SU-DHL-6 (cell line): ENCODE measurements around the gene DIP2C.

ENCODE experiments used
- H2AFZ ChIP-seq: fragments of 200-600 bp; sonication (generic); 2 replicates; pipeline ENCODE4 v1.6.1; 2014; ENCODE audit warnings: low read depth, mild to moderate bottlenecking, moderate library complexity, mixed read lengths, antibody characterized with exemption, low read length; ENCODE audit not compliant: severe bottlenecking
- H3F3A ChIP-seq: fragments of 200-600 bp; shearing (Covaris generic); 2 replicates; pipeline ENCODE4 v1.6.0; 2016; ENCODE audit warnings: antibody characterized with exemption, mild to moderate bottlenecking; ENCODE audit not compliant: insufficient read depth
- H3K27ac ChIP-seq: fragments of 200-600 bp; sonication (generic); 2 replicates; pipeline ENCODE4 v1.5.1; 2016; ENCODE audit warnings: low read depth, mild to moderate bottlenecking, low read length, moderate library complexity, mixed read lengths
- H3K27me3 ChIP-seq: fragments of 200-600 bp; sonication (generic), shearing (Covaris generic); 2 replicates; pipeline ENCODE4 v1.6.0; 2014; ENCODE audit warnings: mild to moderate bottlenecking, low read length
- H3K36me3 ChIP-seq: fragments of 200-600 bp; sonication (generic); 2 replicates; pipeline ENCODE4 v1.6.1; 2014; ENCODE audit warnings: mild to moderate bottlenecking, low read length, mixed read lengths
- H3K4me2 ChIP-seq: fragments of 300-600, 200-600 bp; shearing (Covaris generic), sonication (generic); 2 replicates; pipeline ENCODE4 v1.6.0; 2014; ENCODE audit warnings: low read length, low read depth, mild to moderate bottlenecking; ENCODE audit not compliant: poor library complexity, severe bottlenecking
- H3K4me3 ChIP-seq: fragments of 200-600 bp; sonication (generic); 2 replicates; pipeline ENCODE4 v1.5.1; 2014; ENCODE audit warnings: antibody characterized with exemption, low read length, mild to moderate bottlenecking, mixed read lengths; ENCODE audit not compliant: insufficient read depth, poor library complexity, severe bottlenecking
- H3K79me2 ChIP-seq: fragments of 200-600 bp; sonication (generic); 2 replicates; pipeline ENCODE4 v1.6.1; 2014; ENCODE audit warnings: mild to moderate bottlenecking, low read length, moderate library complexity; ENCODE audit not compliant: insufficient read depth
- H3K9ac ChIP-seq: fragments of 200-600 bp; sonication (generic); 2 replicates; pipeline ENCODE4 v1.7.0; 2014; ENCODE audit warnings: mild to moderate bottlenecking, low read length
- H3K9me2 ChIP-seq: fragments of 200-600 bp; sonication (generic); replicated peaks from 2 replicates; pipeline ENCODE4 v1.6.1; 2014; ENCODE audit warnings: low read length; ENCODE audit not compliant: insufficient read depth
- H3K9me3 ChIP-seq: fragments of 200-600 bp; sonication (generic); 2 replicates; pipeline ENCODE4 v1.6.1; 2014; ENCODE audit warnings: low read length, mixed read lengths; ENCODE audit not compliant: insufficient read depth
- H4K20me1 ChIP-seq: fragments of 200-600 bp; sonication (generic); 2 replicates; pipeline ENCODE4 v1.6.1; 2014; ENCODE audit warnings: low read depth, mild to moderate bottlenecking, antibody characterized with exemption, low read length, moderate library complexity, mixed read lengths
- CTCF ChIP-seq: fragments of 200-600 bp; sonication (generic); IDR thresholded peaks from one replicate; pipeline ENCODE4 v1.5.1; 2017; ENCODE audit warnings: antibody characterized with exemption, mild to moderate bottlenecking, low read length, moderate library complexity; ENCODE audit not compliant: insufficient read depth, poor library complexity, severe bottlenecking
- EZH2phosphoT487 ChIP-seq: fragments of 200-600 bp; sonication (generic), shearing (Covaris generic); conservative IDR thresholded peaks from 2 replicates; pipeline ENCODE4 v1.6.1; 2018; ENCODE audit warnings: mild to moderate bottlenecking, antibody characterized with exemption, low read length, moderate library complexity, mixed read lengths

The DIP2C gene

GRCh38 chr10:343231-344220, 345.9 kb downstream of the DIP2C start:
- H3K9ac ChIP-seq, result no peak overlapping the region
- H3K27ac ChIP-seq, result no peak overlapping the region
- no peaks in the 10 kb centered on the region for H3K9me3 ChIP-seq
- no peaks in the 10 kb centered on the region for H3K27me3 ChIP-seq
- H3K9me2 ChIP-seq, result no peaks in the 10 kb centered on the region
- H3F3A ChIP-seq, result no peaks in the 10 kb centered on the region
- no peaks in the 10 kb centered on the region for H3K79me2 ChIP-seq
- no peak overlapping the region for H2AFZ ChIP-seq
- H3K4me2 ChIP-seq, result no peak overlapping the region
- H3K4me3 ChIP-seq, result no peak overlapping the region
- H3K36me3 ChIP-seq, result no peaks in the 10 kb centered on the region; the same call in 1 of the 2 replicates
- H4K20me1 ChIP-seq, result no peaks in the 10 kb centered on the region
- no peak for TF ChIP-seq CTCF
- no peak for TF ChIP-seq EZH2phosphoT487

- Histone ChIP-seq H3K9ac (no peak overlapping the region), H3K79me2 (no peaks in the 10 kb centered on the region), H2AFZ (no peak overlapping the region), H3K4me2 (no peak overlapping the region), H3F3A (no peaks in the 10 kb centered on the region), H3K4me3 (no peak overlapping the region), H3K36me3 (no peaks in the 10 kb centered on the region; the same call in none of the 2 replicates), H3K27me3 (no peaks in the 10 kb centered on the region), H3K9me2 (no peaks in the 10 kb centered on the region), H4K20me1 (no peaks in the 10 kb centered on the region), H3K27ac (no peak overlapping the region), H3K9me3 (no peaks in the 10 kb centered on the region)
- TF ChIP-seq CTCF, result no peak
- no peak for TF ChIP-seq EZH2phosphoT487
Observed at GRCh38 chr10:341081-341740, 348.3 kb downstream of the DIP2C start.

GRCh38 chr10:340646-341045, 348.8 kb downstream of the DIP2C start:
- no peaks in the 10 kb centered on the region for H3K27me3 ChIP-seq
- no peak overlapping the region for H3K9ac ChIP-seq
- H4K20me1 ChIP-seq, result no peaks in the 10 kb centered on the region
- no peaks in the 10 kb centered on the region for H3K9me3 ChIP-seq
- no peak overlapping the region for H3K4me2 ChIP-seq
- H3F3A ChIP-seq, result no peaks in the 10 kb centered on the region
- no peak overlapping the region for H2AFZ ChIP-seq
- TF ChIP-seq CTCF (no peak), EZH2phosphoT487 (no peak)
- H3K36me3 ChIP-seq, result no peaks in the 10 kb centered on the region; the same call in none of the 2 replicates
- H3K9me2 ChIP-seq, result no peaks in the 10 kb centered on the region
- H3K79me2 ChIP-seq, result no peaks in the 10 kb centered on the region
- H3K4me3 ChIP-seq, result no peak overlapping the region
- H3K27ac ChIP-seq, result no peak overlapping the region
